Pons (tissue), 1 donor: ENCODE measurements around the gene SLC6A14.

Experiments
- DNase-seq: peaks from one replicate; pipeline ENCODE4 v3.0.0-alpha.2; 2016; ENCODE audit warnings: low spot score

The SLC6A14 gene

DNA sequence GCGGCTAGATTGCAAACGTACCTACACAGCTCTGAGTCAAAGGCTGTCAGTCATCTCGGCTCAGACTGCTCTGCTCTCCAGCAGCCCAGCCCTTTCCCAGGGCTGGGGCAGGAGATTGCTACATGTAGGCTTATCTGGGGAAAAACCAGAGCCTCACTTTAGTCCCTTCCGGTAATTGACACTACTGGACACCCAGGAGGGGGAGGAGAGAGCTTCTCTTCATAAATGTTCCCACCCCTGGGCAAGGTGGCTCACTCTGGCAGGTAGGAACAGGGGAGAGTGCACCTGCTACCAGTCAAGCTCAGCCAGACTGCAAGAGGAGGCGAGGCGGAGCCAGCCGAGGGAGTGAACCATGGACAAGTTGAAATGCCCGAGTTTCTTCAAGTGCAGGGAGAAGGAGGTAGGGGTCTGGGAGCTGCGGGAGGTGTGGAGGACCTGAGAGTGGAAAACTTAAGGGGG is at the start of gene SLC6A14:
TSS of gene SLC6A14 (plus strand) at position 249 of the 459 bp plus-strand sequence. CDS start at position 353, 104 bp downstream.
- DNase-seq, result no peak

DNA sequence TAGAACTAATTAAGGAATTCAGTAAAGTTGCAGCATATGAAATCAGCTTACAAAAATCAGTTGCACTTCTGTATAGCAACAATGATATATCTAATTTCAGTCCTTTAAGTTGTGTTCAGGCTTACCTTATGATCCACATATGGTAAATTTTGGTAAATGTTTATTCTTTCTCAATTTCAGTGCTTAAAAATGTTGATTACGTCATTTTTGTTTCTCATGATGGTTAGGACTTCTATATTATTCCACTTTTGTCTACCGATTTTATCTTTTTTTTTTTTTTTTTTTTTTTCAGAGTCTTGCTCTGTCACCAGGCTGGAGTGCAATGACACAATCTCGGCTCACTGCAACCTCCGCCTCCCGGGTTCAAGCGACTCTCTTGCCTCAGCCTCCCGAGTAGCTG is 40.7 kb upstream of the SLC6A14 start:
- no peak for DNase-seq

DNA sequence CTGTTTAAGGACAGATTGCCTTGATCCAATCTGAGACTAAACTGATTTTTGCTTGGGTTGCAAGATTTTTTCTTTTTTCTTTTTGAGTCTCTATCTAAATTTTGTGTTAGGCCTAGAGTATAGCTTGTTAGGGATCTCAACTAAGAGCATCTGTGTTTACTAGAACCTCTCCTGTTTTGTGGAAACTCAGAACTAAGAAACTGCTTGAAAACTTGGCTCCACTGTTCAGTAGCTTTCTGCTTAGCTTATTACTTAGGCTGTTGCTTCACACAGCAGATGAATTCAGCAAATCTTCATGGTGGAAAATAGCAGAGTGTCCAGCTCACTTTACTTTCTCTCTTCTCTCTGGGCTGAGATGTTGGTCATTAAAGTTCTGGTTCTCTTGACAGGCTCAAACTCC is 36.7 kb upstream of the SLC6A14 start:
- no peak for DNase-seq

- DNase-seq, result no peak
Measured at GRCh38 chrX:116409219-116409618, 27.2 kb upstream of the SLC6A14 start.

GRCh38 chrX:116413273-116413672 is 23.1 kb upstream of the SLC6A14 start:
- no peak for DNase-seq

DNA sequence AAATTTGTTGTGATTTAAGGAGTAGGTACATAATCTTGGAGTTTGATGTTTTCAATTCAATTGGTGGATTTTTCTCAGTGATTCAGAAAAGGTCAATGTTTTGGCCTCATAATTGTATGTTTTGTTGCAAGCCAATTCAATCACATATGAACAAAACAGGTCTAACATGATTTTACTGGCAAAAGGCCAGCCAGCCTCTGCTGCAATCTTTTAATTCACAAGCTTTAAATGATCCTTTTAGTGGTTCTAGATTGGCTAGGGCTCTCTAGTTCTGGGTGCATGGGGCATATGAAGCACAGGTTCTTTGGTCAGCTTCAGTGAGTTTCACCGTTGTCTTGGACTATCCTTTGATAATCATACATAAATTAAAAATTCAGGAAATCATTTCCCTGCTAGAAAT is 19.2 kb upstream of the SLC6A14 start:
- DNase-seq, result no peak

DNA sequence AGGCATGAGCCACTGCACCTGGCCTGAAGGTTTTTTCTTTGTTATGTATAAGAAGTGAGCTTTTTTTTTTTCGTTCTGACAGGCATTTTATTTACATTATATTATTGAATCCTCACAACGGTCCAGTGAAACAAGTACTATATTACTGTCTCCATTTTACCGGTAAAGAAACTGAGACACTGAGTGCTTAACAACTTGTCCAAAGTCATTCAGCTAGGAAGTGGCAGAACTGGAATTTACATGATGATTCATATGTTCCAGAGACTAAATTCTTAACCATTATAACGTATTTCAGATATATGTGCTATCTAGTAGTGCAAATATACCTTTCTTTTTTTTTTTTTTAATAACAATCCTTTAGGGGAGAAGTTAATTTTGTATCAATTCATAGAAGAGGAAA is 18.4 kb upstream of the SLC6A14 start:
- DNase-seq, result no peak

GRCh38 chrX:116427978-116428377 is 8.4 kb upstream of the SLC6A14 start:
- DNase-seq, result no peak

DNA sequence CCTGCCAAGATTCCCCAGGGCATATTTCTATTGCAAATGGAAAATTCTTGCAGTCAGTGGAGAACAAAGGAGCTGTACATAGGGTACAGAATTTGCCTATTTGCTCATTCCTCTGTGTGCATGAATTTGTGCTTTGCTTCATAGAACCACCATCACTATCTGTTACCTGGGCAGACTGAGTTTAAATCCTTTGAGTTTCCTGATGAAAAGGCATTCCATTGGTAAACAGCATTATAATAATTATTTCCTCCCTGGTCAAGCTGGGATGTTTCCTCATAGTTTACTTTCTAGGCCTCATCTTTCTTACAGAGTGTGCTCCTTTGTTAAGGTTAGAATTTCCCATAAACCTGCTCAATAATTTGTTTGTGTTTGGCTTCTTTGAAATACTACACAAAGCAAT is 809 bp upstream of the SLC6A14 start:
- no peak for DNase-seq

- DNase-seq, result no peak
Measured at GRCh38 chrX:116449156-116449555, 12.8 kb downstream of the SLC6A14 start.

DNA sequence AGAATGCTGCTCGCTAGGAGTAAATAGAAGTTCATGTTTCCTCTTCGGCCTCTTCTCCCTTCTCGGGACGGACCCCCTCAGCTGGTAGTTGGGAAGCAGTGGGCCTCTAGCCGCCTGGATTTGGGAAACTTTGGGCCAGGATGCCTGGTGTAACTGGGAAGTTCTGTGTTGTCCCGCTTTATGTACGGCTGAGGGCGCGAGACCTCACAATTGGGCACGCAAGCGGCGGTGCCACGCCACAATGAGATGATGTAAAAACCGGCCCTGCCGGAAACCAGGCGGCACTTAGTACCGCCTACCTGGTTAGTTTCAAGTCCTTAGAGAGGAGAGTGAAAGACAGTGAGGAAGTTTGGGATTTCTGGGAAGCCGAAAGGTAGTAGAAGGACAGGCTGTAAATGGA is 26.4 kb downstream of the SLC6A14 start, which contains the start of gene CT83:
TSS of gene CT83 (minus strand) at position 155 of the 400 bp plus-strand sequence. CDS start at position 35, 120 bp downstream.
- no peak for DNase-seq

DNA sequence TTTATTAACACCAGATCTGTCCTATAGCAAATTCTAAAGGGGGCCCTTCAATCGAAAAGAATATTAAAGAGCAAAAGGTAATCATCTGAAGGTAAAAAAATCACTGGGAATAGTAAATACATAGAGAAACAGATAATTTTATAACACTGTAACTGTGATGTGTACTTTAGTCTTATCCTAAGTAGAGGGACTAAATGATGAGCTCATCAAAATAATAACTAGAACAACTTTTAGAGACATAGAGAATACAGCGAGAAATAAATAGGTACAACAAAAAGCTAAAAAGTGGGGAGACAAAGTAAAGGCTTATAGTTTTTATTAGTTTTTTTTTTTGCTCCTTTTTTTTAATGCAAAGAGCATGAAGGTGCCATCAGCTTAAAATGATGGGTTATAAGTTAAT is 43.7 kb downstream of the SLC6A14 start:
- no peak for DNase-seq

DNA sequence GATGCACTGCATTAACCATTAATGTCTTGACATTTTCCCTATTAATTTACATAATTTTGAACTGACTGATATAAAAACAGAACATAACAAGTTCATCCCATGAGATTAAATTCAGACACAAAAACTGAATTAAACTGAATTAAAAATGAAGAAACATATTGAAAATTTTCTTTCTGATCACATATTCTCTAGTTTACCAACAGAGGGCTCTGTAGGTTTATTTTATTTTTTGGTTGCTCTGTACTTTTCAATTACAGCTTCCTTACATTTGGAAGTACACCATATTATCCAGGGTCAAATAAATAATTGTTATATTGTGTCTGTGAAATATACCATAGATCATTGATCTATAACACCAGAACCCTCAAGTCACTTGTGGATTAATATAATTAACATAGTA is 53.7 kb downstream of the SLC6A14 start:
- peak; percentile 9 for DNase-seq

- DNase-seq, result no peak
Measured at GRCh38 chrX:116493271-116493670, 56.9 kb downstream of the SLC6A14 start.

DNA sequence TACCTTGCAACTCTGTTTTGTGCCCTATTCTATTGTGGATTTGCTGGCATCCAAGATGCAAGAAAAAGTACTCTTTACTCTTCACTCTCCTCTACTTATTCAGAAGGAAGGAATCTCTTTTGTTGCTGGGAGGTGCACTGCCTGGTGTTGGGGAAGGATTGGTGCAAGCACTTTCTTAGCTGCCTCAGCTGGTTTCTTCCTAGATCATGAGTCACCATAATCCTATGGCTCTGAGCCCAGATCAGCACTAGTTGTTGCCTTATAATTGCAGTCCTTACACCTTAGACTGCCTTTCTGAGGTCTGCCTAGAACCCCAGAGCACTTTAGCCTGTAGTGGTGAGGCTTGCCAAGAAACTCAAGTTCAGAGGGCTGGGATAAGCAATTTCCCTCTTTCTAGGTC is 63.4 kb downstream of the SLC6A14 start:
- DNase-seq, result no peak
